SK-N-SH (cell line): ENCODE measurements around the gene NUTM2F. TPM values are rescaled to one million over a fixed set of nuclear protein-coding genes. Genes with fewer than 3 reads are reported as not detected.
"Not testable (repeated sequence)": the region's sequence is repeated elsewhere in the genome, so short reads cannot be mapped to it uniquely, and the experiment has no call there.

Experiments used
- CTCF ChIA-PET: fragments of 300-600, 350-600 bp; formaldehyde crosslinking; extraction: SDS; loops from one replicate; lab custom pipeline; 2021; lab: Yijun Ruan, JAX
- POLR2A ChIA-PET: fragments of 350-600 bp; sonication (Branson Sonifier 250); formaldehyde crosslinking; extraction: SDS; loops from one replicate; lab custom pipeline; 2020; ENCODE audit warnings: antibody characterized with exemption, inconsistent platforms; lab: Yijun Ruan, JAX
- DNase-seq: peaks from one replicate; pipeline ENCODE4 v3.0.0; 2012
- H2AFZ ChIP-seq: fragments of 200-600 bp; sonication (generic); 2 replicates; pipeline ENCODE4 v1.8.1; 2016; ENCODE audit warnings: antibody characterized with exemption, mild to moderate bottlenecking, low read depth
- H3F3A ChIP-seq: fragments of 200-600 bp; sonication (generic); replicated peaks from 2 replicates; pipeline ENCODE3; 2016; ENCODE audit warnings: antibody characterized with exemption, mild to moderate bottlenecking; ENCODE audit not compliant: insufficient read depth
- H3K27ac ChIP-seq, 2 experiments: fragments of 200-500 bp in 1 of 2; fragments of 200-600 bp in 1 of 2; sonication (Bioruptor generic) in 1 of 2; sonication (generic), shearing (Covaris generic) in 1 of 2; 2 replicates each; pipeline versions ENCODE4 v1.5.1 to v1.6.1; 2014 to 2016; ENCODE audit warnings: low read depth in 2 of 2, inconsistent platforms in 1 of 2, low read length in 1 of 2, mild to moderate bottlenecking in 1 of 2, mixed read lengths in 1 of 2
- H3K27me3 ChIP-seq: fragments of 200-600 bp; sonication (generic), shearing (Covaris generic); 2 replicates; pipeline ENCODE4 v1.6.1; 2016; ENCODE audit warnings: mixed run types; ENCODE audit not compliant: insufficient read depth
- H3K36me3 ChIP-seq, 2 experiments: fragments of 200-500 bp in 1 of 2; fragments of 200-600 bp in 1 of 2; sonication (Bioruptor generic) in 1 of 2; sonication (generic) in 1 of 2; replicated peaks in 1 of 2; 2 replicates each; pipeline versions ENCODE3 to v1.5.1; 2014 to 2016; ENCODE audit warnings: low read length in 1 of 2, mild to moderate bottlenecking in 1 of 2; ENCODE audit not compliant: insufficient read depth in 2 of 2, control insufficient read depth in 1 of 2
- H3K4me1 ChIP-seq, 2 experiments: fragments of 200-500 bp in 1 of 2; fragments of 200-600 bp in 1 of 2; sonication (Bioruptor generic) in 1 of 2; sonication (generic), shearing (Covaris generic) in 1 of 2; 2 replicates each; pipeline versions ENCODE4 v1.5.1 to v1.6.1; 2014 to 2016; ENCODE audit warnings: low read depth in 1 of 2, low read length in 1 of 2, mixed run types in 1 of 2; ENCODE audit not compliant: insufficient read depth in 2 of 2, control insufficient read depth in 1 of 2
- H3K4me2 ChIP-seq: fragments of 200-600 bp; sonication (generic), shearing (Covaris generic); 2 replicates; pipeline ENCODE4 v1.6.1; 2017; ENCODE audit warnings: mixed run types
- H3K4me3 ChIP-seq, 2 experiments: fragments of 200-500 bp in 1 of 2; fragments of 200-600 bp in 1 of 2; sonication (Bioruptor generic) in 1 of 2; sonication (generic), shearing (Covaris generic) in 1 of 2; 2 replicates each; pipeline versions ENCODE4 v1.5.1 to v1.8.1; 2014 to 2016; ENCODE audit warnings: low read depth in 2 of 2, inconsistent platforms in 1 of 2, low read length in 1 of 2, mild to moderate bottlenecking in 1 of 2, mixed read lengths in 1 of 2, moderate library complexity in 1 of 2
- H3K79me2 ChIP-seq: fragments of 200-600 bp; sonication (generic); 2 replicates; pipeline ENCODE4 v1.8.1; 2017; ENCODE audit warnings: mild to moderate bottlenecking; ENCODE audit not compliant: insufficient read depth
- H3K9ac ChIP-seq: fragments of 200-600 bp; sonication (generic); 2 replicates; pipeline ENCODE4 v1.6.1; 2017; ENCODE audit warnings: mixed run types
- H3K9me2 ChIP-seq: fragments of 200-600 bp; sonication (generic); 2 replicates; pipeline ENCODE4 v1.6.1; 2017; ENCODE audit warnings: mixed run types
- H3K9me3 ChIP-seq: fragments of 200-600 bp; sonication (generic); 2 replicates; pipeline ENCODE4 v1.6.1; 2017; ENCODE audit warnings: mixed run types, mild to moderate bottlenecking, moderate library complexity
- H4K20me1 ChIP-seq: fragments of 200-600 bp; sonication (generic); 2 replicates; pipeline ENCODE4 v1.6.1; 2017; ENCODE audit warnings: mild to moderate bottlenecking, mixed run types; ENCODE audit not compliant: insufficient read depth
- WGBS: methylation state at CpG from one replicate; pipeline ENCODE4 v1.1.6; 2017; ENCODE audit warnings: low lambda C conversion rate; 5-methylcytosine and 5-hydroxymethylcytosine counted together
- polyA plus RNA-seq, 3 experiments: library from polyadenylated mRNA; depleted of rRNA; stranded (reverse); fragments of >200 nt; gene quantifications; 2 replicates each; pipeline ENCODE4 v1.2.3, GENCODE V29; 2012

The NUTM2F gene
- polyA plus RNA-seq, 1 of the 3 experiments (the other 2 are of a cell fraction) = not detected

DNA sequence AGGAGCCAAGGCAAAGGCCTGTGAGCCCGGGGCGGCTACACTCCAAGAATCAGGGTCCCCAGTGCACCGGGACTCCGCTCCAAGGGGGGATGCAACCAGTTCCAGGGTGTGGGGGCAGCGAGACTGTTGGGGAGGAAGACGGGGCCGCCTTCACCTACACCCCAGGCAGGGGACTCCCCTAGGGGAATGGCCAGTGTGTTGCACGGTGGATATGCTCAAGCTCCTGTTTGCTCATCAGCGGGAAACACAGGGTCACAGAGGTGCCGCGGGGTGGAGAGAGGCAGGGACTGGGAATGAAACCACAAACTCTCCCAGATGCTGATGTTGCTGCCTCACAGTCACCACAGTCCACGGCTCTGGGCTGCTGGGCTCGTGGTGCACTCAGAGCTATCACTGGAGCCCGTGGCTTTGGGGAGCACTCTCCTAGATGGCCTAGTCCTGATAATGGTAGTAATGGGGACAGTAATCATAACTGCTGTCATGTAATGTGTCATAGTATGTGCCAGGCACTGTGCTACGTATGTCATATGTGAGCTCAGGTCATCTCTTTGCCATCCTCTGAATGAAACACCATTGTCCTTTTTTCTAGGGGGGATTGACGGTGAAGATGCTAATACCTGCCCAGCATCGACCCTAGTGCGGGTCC lies 5.2 kb downstream of the NUTM2F start:
- H3K79me2 ChIP-seq, H3F3A ChIP-seq, H4K20me1 ChIP-seq, H3K4me1 ChIP-seq, H3K4me2 ChIP-seq, H2AFZ ChIP-seq, DNase-seq, POLR2A ChIA-PET, H3K9ac ChIP-seq, H3K36me3 ChIP-seq, H3K27me3 ChIP-seq, H3K27ac ChIP-seq, H3K4me3 ChIP-seq, H3K9me3 ChIP-seq, H3K9me2 ChIP-seq: not testable (repeated sequence)
- 81% methylated on average over 12 of the region's 18 CpGs for WGBS
- CTCF ChIA-PET = interaction anchor here (0.7 kb wide), 1 partner anchor 901 kb away, joined by 3 read pairs; no protein-coding TSS in a partner anchor

DNA sequence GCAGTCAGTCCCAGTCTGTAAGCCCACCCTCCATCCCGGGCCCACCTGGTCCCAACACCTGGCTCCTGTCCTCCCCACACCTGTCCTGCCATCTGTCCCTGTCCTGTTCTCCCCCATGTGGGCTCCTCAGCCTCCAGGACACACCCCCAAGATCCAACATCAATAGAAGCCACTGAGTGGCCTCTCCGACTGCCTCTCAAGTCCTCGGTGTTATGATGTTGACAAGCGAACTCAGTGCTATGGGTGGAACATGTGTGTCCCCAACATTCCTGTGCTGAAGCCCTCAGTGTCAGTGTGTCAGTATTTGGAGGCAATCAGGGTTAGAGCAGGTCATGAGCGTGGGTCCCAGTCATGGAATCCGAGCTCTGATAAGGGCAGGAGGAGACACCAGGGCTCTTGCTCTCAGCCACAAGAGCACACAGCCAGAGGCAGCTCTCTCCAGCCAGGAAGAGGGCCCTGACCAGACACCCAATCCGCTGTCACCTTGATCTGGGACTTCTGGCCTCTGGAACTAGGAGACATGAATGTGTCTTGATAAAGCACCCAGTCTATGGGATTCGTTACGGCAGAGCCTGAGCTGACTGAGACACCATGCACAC lies 6.0 kb downstream of the NUTM2F start:
- H3K4me1 ChIP-seq, H3K36me3 ChIP-seq, H3K27me3 ChIP-seq, H4K20me1 ChIP-seq, H3K9ac ChIP-seq, H3F3A ChIP-seq, H3K9me2 ChIP-seq, H3K79me2 ChIP-seq, H3K9me3 ChIP-seq, POLR2A ChIA-PET, H3K27ac ChIP-seq, H3K4me3 ChIP-seq, H2AFZ ChIP-seq, DNase-seq, H3K4me2 ChIP-seq: not testable (repeated sequence)
- 93% methylated on average over 3 of the region's 9 CpGs for WGBS
- CTCF ChIA-PET = interaction anchor here (0.7 kb wide), 1 partner anchor 902 kb away, joined by 3 read pairs; no protein-coding TSS in a partner anchor

DNA sequence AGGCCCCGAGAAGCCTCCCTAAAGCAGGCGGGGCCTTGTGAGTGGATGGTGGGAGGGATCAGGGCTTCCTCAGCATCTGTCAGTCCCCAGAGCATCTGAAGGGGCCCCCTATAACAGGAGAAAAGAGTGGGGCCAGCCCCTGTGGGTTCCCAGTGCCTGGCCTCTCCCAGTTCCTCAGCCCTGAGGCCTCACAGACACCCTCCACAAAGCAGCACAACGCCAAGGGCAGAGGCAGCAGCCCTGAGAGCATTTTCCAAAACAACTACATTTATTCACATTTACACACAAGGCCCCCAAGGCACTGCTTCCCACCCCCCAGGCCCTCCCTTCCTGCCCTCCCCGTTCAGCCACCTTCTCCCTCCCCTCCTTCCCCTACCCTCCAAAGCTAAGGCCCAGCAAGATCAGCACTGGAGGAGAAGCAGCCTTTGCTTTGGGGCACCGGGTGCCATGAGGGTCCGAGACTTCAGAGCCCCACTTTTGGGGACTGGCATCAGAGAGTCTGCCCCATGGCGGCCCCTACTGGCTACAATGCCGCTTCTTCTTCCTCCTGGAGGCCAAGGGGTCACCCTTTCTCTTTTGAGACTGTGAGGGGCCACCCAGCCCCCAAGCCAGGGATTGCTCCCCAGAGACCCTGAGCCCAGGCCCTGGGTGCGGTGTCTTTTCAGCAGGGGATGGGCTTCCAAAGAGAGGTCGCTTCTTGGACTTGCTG lies 10.3 kb downstream of the NUTM2F start:
- H3K4me2 ChIP-seq, H3K79me2 ChIP-seq, CTCF ChIA-PET, H3K4me3 ChIP-seq, H3F3A ChIP-seq, DNase-seq, H3K9ac ChIP-seq, H4K20me1 ChIP-seq, POLR2A ChIA-PET, H3K9me2 ChIP-seq, H3K27me3 ChIP-seq, H3K9me3 ChIP-seq, H3K36me3 ChIP-seq, H3K27ac ChIP-seq, H2AFZ ChIP-seq, H3K4me1 ChIP-seq: not testable (repeated sequence)
- WGBS = no CpG with 5 or more reads among the region's 10 CpGs

DNA sequence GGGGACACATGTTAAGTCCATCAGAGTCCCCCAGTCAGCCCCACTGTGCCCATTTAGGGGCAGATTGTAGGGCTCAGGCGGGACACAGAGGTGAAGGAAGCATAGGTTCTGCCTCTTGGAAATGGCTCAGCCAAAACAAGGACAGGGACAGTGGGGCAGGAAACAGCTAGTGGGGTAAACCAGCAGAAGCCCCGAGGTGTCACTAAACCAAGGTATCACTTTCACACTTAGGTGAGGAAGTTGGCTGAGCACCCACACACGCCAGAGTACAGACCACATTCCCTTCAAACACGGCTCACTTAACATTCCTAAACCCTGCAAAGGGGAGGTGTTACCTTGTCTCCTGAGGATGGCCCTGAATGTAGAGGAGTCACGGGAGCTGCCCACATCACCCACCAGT lies 12.2 kb downstream of the NUTM2F start:
- H3K36me3 ChIP-seq, H3K79me2 ChIP-seq, H3F3A ChIP-seq, DNase-seq, H3K9ac ChIP-seq, H4K20me1 ChIP-seq, H3K4me1 ChIP-seq, H3K4me3 ChIP-seq, CTCF ChIA-PET, H3K9me2 ChIP-seq, H3K27me3 ChIP-seq, H3K4me2 ChIP-seq, H3K9me3 ChIP-seq, H2AFZ ChIP-seq, POLR2A ChIA-PET, H3K27ac ChIP-seq: not testable (repeated sequence)
- 17% methylated on average over 1 of the region's 5 CpGs for WGBS

DNA sequence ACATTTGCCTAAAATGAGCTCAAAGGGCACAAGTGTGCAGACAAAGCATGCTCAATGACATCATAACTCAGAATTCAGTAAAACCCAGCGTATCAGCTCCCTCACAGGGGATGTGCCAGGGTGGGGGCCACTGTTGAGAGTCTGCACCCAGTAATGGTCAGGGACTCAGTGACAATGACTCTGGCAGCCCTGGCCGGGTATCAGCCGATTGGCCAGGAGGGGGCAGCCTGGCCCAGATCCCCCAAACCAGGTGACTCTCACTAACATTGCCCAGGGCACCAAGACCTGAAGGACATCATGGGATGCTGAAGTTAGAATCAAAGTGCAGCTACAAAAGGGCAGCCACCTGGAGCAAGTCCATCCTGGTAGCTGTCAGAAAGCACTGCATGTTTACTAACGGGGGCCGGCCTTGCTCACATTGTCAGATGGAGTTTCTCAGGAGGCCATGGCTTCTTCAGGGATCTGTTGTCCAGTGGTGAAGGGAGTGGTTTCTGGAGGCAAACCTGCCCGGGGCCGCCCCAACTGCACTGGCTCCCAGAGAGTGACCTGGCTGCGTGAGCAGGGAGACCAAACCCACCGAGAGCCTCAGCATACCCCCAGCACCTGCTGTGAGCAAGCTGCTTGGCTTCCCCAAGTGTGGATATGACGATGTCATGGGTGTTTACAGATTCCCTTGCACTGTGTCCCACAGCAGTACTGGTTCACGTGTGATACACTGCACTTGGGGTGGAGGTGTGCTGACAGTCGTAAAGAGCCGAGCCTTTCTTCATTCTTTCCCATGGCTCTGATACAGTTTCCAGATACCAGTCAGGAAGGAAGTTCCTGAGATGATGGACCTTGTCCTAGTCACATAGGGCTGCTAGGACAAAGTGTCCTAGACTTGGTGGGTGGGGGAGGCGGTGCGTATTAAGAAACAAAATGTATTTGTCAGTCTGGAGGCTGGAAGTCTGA lies 13.1 kb downstream of the NUTM2F start:
- H3K4me3 ChIP-seq, H4K20me1 ChIP-seq, DNase-seq, H3K4me1 ChIP-seq, H3K27me3 ChIP-seq, H3K9me3 ChIP-seq, H3K79me2 ChIP-seq, H3F3A ChIP-seq, H3K4me2 ChIP-seq, H2AFZ ChIP-seq, POLR2A ChIA-PET, H3K9me2 ChIP-seq, H3K36me3 ChIP-seq, CTCF ChIA-PET, H3K27ac ChIP-seq, H3K9ac ChIP-seq: not testable (repeated sequence)
- WGBS = no CpG with 5 or more reads among the region's 15 CpGs
